Cardiac muscle cell (in vitro differentiated cells and primary cell): ENCODE data around the gene IQGAP3. TPM values are rescaled to one million over a fixed set of nuclear protein-coding genes. Genes with fewer than 3 reads are reported as not detected.
A peak's percentile ranks its signal among the peaks of the same experiment; 100 is the strongest.

Experiments used
- DNase-seq, 2 donors: peaks; one replicate each; pipeline versions ENCODE4 v3.0.0 to v3.0.0-alpha.2; 2010 to 2017; ENCODE audit warnings: low read depth in 1 of 2, low spot score in 1 of 2
- H3K27ac ChIP-seq: fragments of 200-600 bp; sonication (generic); 2 replicates; pipeline ENCODE4 v1.5.1; 2016
- H3K27me3 ChIP-seq: fragments of 200-600 bp; sonication (generic); 2 replicates; pipeline ENCODE4 v1.6.0; 2016; ENCODE audit warnings: control low read depth
- H3K36me3 ChIP-seq: fragments of 200-600 bp; sonication (generic); 2 replicates; pipeline ENCODE4 v1.5.1; 2016; ENCODE audit warnings: control low read depth
- H3K4me1 ChIP-seq: fragments of 200-600 bp; sonication (generic); 2 replicates; pipeline ENCODE4 v1.8.1; 2017; ENCODE audit warnings: low read depth, mild to moderate bottlenecking, mixed run types
- H3K4me3 ChIP-seq: fragments of 200-600 bp; sonication (generic); 2 replicates; pipeline ENCODE4 v1.5.1; 2016; ENCODE audit warnings: mild to moderate bottlenecking
- H3K9me3 ChIP-seq: fragments of 200-600 bp; sonication (generic); 2 replicates; pipeline ENCODE4 v1.5.1; 2017; ENCODE audit warnings: low read depth, mild to moderate bottlenecking, control low read depth
- CTCF ChIP-seq: IDR thresholded peaks from 2 replicates; pipeline ENCODE4 v1.5.1; 2012; ENCODE audit warnings: low read depth, mild to moderate bottlenecking, low read length
- polyA plus RNA-seq: library from polyadenylated mRNA; unstranded; fragments of >200 nt; fragmentation: Nextera tagmentation; extraction: Ambion mirVana; gene quantifications from 2 replicates; pipeline ENCODE4 v1.2.1, GENCODE V29; 2016
- total RNA-seq: library from RNA; depleted of rRNA; stranded (reverse); fragments of >200 nt; gene quantifications from 2 replicates; pipeline ENCODE4 v1.2.3, GENCODE V29; 2016

The IQGAP3 gene
- total and polyA plus RNA-seq, 2 experiments from 2014 or later: 0.95 to 31.8 TPM

- no peak for TF ChIP-seq CTCF
- Histone ChIP-seq H3K4me1 (peaks cover 93% of the 10 kb centered on the region), H3K27ac (peak overlapping the region; percentile 96)
Observed at GRCh38 chr1:156492591-156493080, 79.7 kb downstream of the IQGAP3 start.

GRCh38 chr1:156492013-156492590 is 80.3 kb downstream of the IQGAP3 start:
- DNase-seq: no peak
- Histone ChIP-seq H3K27me3 (no peaks in the 10 kb centered on the region), H3K4me1 (peaks cover 88% of the 10 kb centered on the region), H3K27ac (peak overlapping the region; percentile 96), H3K36me3 (no peaks in the 10 kb centered on the region), H3K4me3 (no peak overlapping the region), H3K9me3 (no peaks in the 10 kb centered on the region)
- TF ChIP-seq CTCF: no peak

More at GRCh38 chr1:156492591-156493080, 79.7 kb downstream of the IQGAP3 start:
- Histone ChIP-seq H3K36me3 (no peaks in the 10 kb centered on the region), H3K4me3 (no peak overlapping the region), H3K27me3 (no peaks in the 10 kb centered on the region), H3K9me3 (no peaks in the 10 kb centered on the region)
- no peak for DNase-seq

GRCh38 chr1:156491151-156491949 is 81.0 kb downstream of the IQGAP3 start:
- Histone ChIP-seq H3K4me1 (peaks cover 81% of the 10 kb centered on the region), H3K9me3 (no peaks in the 10 kb centered on the region), H3K4me3 (no peak overlapping the region), H3K27me3 (no peaks in the 10 kb centered on the region), H3K36me3 (no peaks in the 10 kb centered on the region), H3K27ac (peak overlapping the region; percentile 96)
- TF ChIP-seq CTCF: no peak
- no peak for DNase-seq

DNA sequence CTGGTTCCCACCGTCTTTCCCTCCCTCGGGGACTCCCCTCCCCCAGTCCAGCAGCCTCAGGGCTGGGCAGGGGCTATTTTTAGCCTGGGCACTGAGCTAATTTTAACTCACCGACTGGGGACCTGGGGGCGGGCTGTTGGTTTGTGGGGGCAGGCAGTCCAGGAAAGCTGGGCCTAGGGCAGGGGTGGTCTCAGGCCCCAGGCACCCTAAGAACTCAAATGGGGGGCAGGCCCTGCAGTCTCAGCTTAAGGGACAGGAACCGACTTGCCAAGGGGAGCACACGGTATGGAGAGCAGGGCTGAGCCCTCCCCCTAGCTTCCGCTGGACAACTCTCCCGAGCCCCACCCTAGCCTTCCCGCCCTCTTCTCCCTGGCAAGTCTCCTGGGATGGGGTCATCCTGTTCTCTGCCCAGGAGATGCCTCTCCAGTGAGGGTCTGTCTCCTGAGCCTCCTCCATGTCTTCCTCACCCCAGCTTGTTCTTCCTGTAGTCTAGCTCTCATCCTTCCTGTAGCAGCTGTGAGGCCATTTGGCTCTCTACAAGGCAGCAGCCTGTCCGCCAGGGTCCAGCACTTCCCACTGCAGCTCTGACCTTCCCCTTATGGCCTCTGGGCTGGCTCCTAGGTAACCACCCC is 81.8 kb downstream of the IQGAP3 start:
- H3K27ac ChIP-seq: peak overlapping the region; percentile 96

DNA sequence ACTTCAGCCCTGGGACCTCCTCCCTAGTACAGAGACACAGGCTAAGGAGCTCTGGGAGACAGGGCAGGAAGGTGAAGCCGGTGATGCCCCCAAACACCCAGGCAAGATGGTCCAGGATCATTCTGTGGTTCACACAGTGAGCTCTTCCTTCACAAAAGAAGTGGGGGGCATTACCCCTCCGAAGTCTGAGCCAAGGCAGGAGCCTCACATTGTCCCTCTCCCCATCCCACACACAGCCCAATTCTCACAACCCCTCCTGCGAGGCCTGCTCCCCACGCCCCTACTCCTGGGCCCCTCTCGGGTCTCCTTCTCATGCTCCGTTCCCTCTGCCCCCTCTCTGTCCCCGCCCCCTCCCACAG is 82.5 kb downstream of the IQGAP3 start:
- no peaks in the 10 kb centered on the region for H3K27me3 ChIP-seq
- peak overlapping the region; percentile 96 for H3K27ac ChIP-seq
- no peaks in the 10 kb centered on the region for H3K9me3 ChIP-seq
- no peak for TF ChIP-seq CTCF
- H3K4me1 ChIP-seq: peaks cover 74% of the 10 kb centered on the region
- no peak for DNase-seq
- no peaks in the 10 kb centered on the region for H3K36me3 ChIP-seq
- peak overlapping the region; percentile 3 for H3K4me3 ChIP-seq

More for the DNA sequence above, 81.8 kb downstream of the IQGAP3 start:
- peak overlapping the region; percentile 3 for H3K4me3 ChIP-seq
- DNase-seq: peak in 1 of 2 donors; percentile 89
- peaks cover 76% of the 10 kb centered on the region for H3K4me1 ChIP-seq
- TF ChIP-seq CTCF: peak; percentile 10
- H3K9me3 ChIP-seq: no peaks in the 10 kb centered on the region
- no peaks in the 10 kb centered on the region for H3K27me3 ChIP-seq
- H3K36me3 ChIP-seq: no peaks in the 10 kb centered on the region
